Dermis blood vessel endothelial cell (primary cell): Measurements from ENCODE around the gene RDM1. TPM values are rescaled to one million over a fixed set of nuclear protein-coding genes. Genes with fewer than 3 reads are reported as not detected.

Experiments
- total RNA-seq: library from RNA; depleted of rRNA; stranded (reverse); fragments of >200 nt; gene quantifications from 2 replicates; pipeline ENCODE4 v1.2.3, GENCODE V29; 2014

Gene RDM1
- total RNA-seq, 1 donor from 2014 or later: 1.0 TPM

Other genes with a start within 250 kb of the RDM1 start
- under 0.01 and 0.09 TPM in 2 replicates for gene RASL10B, start 199.1 kb downstream of the RDM1 start, total RNA-seq
- gene GAS2L2, start 177.5 kb downstream of the RDM1 start, total RNA-seq: 0.05 and 0.17 TPM in 2 replicates
- gene C17orf50, start 169.9 kb downstream of the RDM1 start, total RNA-seq: not detected in 2 replicates
- gene MMP28, start 135.1 kb downstream of the RDM1 start, total RNA-seq: 14.1 and 38.1 TPM in 2 replicates
- 68.1 and 115 TPM in 2 replicates for gene TAF15, start 121.3 kb downstream of the RDM1 start, total RNA-seq
- not detected in 2 replicates for gene HEATR9, start 61.9 kb downstream of the RDM1 start, total RNA-seq
- 0.17 TPM in 1 of 2 replicates, not detected in the other for gene CCL5, start 50.4 kb downstream of the RDM1 start, total RNA-seq
- not detected in 2 replicates for gene LYZL6, start 12.9 kb upstream of the RDM1 start, total RNA-seq
- 0.37 and 0.68 TPM in 2 replicates for gene CCL16, start 50.7 kb upstream of the RDM1 start, total RNA-seq
- 14.2 and 24.2 TPM in 2 replicates for gene CCL14, start 56.0 kb upstream of the RDM1 start, total RNA-seq
- gene CCL15, start 70.8 kb upstream of the RDM1 start, total RNA-seq: not detected in 2 replicates
- 2.2 and 7.5 TPM in 2 replicates for gene CCL23, start 87.2 kb upstream of the RDM1 start, total RNA-seq
- not detected in 2 replicates for gene CCL18, start 133.5 kb upstream of the RDM1 start, total RNA-seq
- gene CCL3, start 159.4 kb upstream of the RDM1 start, total RNA-seq: not detected in 2 replicates
- not detected in 2 replicates for gene CCL4, start 173.1 kb upstream of the RDM1 start, total RNA-seq
- 0.85 and 1.6 TPM in 2 replicates for gene TBC1D3B, start 245.9 kb upstream of the RDM1 start, total RNA-seq